ENCODE data around the gene TYSND1.

DNA sequence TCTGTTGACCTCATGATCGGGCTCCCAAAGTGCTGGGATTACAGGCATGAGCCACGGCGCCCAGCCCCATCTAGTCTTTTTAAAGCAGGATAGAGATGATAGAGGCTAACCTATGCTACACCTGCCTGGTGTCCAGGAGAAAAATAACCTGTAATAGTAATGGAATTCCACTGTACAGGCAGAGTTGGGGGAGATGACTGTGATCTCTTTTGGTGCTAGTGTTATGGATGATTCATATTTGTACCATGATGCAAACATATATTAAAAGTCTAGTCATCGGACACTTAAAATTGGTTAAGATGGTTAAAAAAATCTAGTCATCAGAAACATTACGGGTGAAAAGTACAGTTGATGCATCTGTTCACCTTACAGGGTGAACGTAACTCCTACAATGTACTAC lies 29.9 kb upstream of the TYSND1 start:
- TF ChIP-seq POLR2AphosphoS5 (IDR thresholded peaks at IDR 0.05; ENCODE audit: low read depth, low read length) (no peak), YY1 (IDR thresholded peaks at IDR 0.05; ENCODE audit: extremely low read depth, insufficient replicate concordance, low read depth, low read length) (no peak), CEBPB (IDR thresholded peaks at IDR 0.05; ENCODE audit: low read depth) (no peak), POLR2A (IDR thresholded peaks at IDR 0.05; ENCODE audit: borderline replicate concordance, extremely low read depth, insufficient read depth, insufficient read length) (no peak), MAX (IDR thresholded peaks at IDR 0.05) (no peak), EGR1 (IDR thresholded peaks at IDR 0.05; ENCODE audit: low read depth) (no peak), EZH2phosphoT487 (IDR thresholded peaks at IDR 0.05; ENCODE audit: borderline replicate concordance) (no peak), EZH2 (IDR thresholded peaks at IDR 0.05) (no peak), FOSL1 (IDR thresholded peaks at IDR 0.05; ENCODE audit: low read depth) (no peak), REST (IDR thresholded peaks at IDR 0.05; ENCODE audit: low read depth) (no peak), SIN3A (IDR thresholded peaks at IDR 0.05; ENCODE audit: low read depth) (no peak), JUND (IDR thresholded peaks at IDR 0.05) (no peak)
- TF ChIP-seq, protein P1, sequence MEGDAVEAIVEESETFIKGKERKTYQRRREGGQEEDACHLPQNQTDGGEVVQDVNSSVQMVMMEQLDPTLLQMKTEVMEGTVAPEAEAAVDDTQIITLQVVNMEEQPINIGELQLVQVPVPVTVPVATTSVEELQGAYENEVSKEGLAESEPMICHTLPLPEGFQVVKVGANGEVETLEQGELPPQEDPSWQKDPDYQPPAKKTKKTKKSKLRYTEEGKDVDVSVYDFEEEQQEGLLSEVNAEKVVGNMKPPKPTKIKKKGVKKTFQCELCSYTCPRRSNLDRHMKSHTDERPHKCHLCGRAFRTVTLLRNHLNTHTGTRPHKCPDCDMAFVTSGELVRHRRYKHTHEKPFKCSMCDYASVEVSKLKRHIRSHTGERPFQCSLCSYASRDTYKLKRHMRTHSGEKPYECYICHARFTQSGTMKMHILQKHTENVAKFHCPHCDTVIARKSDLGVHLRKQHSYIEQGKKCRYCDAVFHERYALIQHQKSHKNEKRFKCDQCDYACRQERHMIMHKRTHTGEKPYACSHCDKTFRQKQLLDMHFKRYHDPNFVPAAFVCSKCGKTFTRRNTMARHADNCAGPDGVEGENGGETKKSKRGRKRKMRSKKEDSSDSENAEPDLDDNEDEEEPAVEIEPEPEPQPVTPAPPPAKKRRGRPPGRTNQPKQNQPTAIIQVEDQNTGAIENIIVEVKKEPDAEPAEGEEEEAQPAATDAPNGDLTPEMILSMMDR (IDR thresholded peaks at IDR 0.05 in 2 of 3, conservative IDR thresholded peaks at IDR 0.05 in 1 of 3; ENCODE audit: borderline replicate concordance in 1 of 3, insufficient read depth in 1 of 3, low read depth in 2 of 3, low read length in 2 of 3) = no peak
- TF ChIP-seq, protein P2, sequence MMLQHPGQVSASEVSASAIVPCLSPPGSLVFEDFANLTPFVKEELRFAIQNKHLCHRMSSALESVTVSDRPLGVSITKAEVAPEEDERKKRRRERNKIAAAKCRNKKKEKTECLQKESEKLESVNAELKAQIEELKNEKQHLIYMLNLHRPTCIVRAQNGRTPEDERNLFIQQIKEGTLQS (IDR thresholded peaks at IDR 0.05) = no peak

Measured in HCT116 (cell line).